Measurements from ENCODE around the gene SFRP5. TPM values are rescaled to one million over a fixed set of nuclear protein-coding genes. Genes with fewer than 3 reads are reported as not detected.

The SFRP5 gene
- total and polyA plus RNA-seq, 2 of the 13 experiments (the other 11 are each of a cell fraction or from before 2014, with no cell fraction given): 0.32 to 1.7 TPM

- no peaks in the 10 kb centered on the region for H3K79me2 ChIP-seq (ENCODE audit: insufficient read depth, low read length)
- BruUV-seq (replicated peaks): no TSS peak
- 41% methylated on average over 4 of the region's 4 CpGs for WGBS (ENCODE audit: low lambda C conversion rate)
- no peak overlapping the region for H3K4me2 ChIP-seq (ENCODE audit: low read depth, low read length)
- in situ Hi-C loops (cut with HindIII; ENCODE audit: extremely low pct_ligation_motif_present, low pct_unique_long_range_greater_than_20kb): no loop called here
- no peak for ATAC-seq
- H3K9ac ChIP-seq (ENCODE audit: insufficient read depth, low read depth, low read length): no peak overlapping the region
- peaks cover 5 to 36% of the 10 kb centered on the region in 2 experiments for H3K27me3 ChIP-seq (ENCODE audit: control insufficient read depth in 1 of 2, insufficient read depth in 2 of 2, low read length in 2 of 2)
- H3K36me3 ChIP-seq (replicated peaks in 1 of 2; ENCODE audit: control insufficient read depth in 1 of 2, insufficient read depth in 2 of 2, low read length in 2 of 2): no peaks in the 10 kb centered on the region
- H2AFZ ChIP-seq (ENCODE audit: low read length): no peak overlapping the region
- ChIA-PET POLR2A (no interaction called here), CTCF (ENCODE audit: low intra/inter-chr PET ratio, low total read pairs) (no interaction called here)
- DNase-seq (ENCODE audit: low spot score): no peak
- H3K4me3 ChIP-seq (replicated peaks in 1 of 3; ENCODE audit: insufficient read depth in 1 of 3, low read depth in 2 of 3, low read length in 3 of 3): no peak overlapping the region
- H4K20me1 ChIP-seq (ENCODE audit: insufficient read depth, low read length): no peaks in the 10 kb centered on the region
- H3K4me1 ChIP-seq (ENCODE audit: insufficient read depth, low read length): peaks cover 13% of the 10 kb centered on the region
- H3K9me3 ChIP-seq (ENCODE audit: low read length): no peaks in the 10 kb centered on the region
- no peak for FAIRE-seq
- no peak overlapping the region for H3K27ac ChIP-seq (ENCODE audit: extremely low read length, insufficient read depth, low read length)
- intact Hi-C loops (cut with micrococcal nuclease; ENCODE audit: unreplicated experiment): no loop called here
- TF ChIP-seq PRPF4 (IDR thresholded peaks at IDR 0.05; ENCODE audit: low read depth, low read length, poor library complexity, severe bottlenecking): no peak
- TF ChIP-seq CCAR2 (optimal IDR thresholded peaks at IDR 0.05; ENCODE audit: low read depth, low read length): no peak
- TF ChIP-seq ZBTB20 (CRISPR knock-in tag; IDR thresholded peaks at IDR 0.05; ENCODE audit: borderline replicate concordance, low read depth): no peak
- TF ChIP-seq TBL1XR1 (IDR thresholded peaks at IDR 0.05; ENCODE audit: borderline replicate concordance, low read length, partially characterized antibody): no peak
- no peak for TF ChIP-seq ZKSCAN8 (CRISPR knock-in tag; IDR thresholded peaks at IDR 0.05; ENCODE audit: borderline replicate concordance)
- no peak for TF ChIP-seq ZNF792 (CRISPR knock-in tag; IDR thresholded peaks at IDR 0.05)
- no peak for TF ChIP-seq CBX2 (IDR thresholded peaks at IDR 0.05; ENCODE audit: low read depth, low read length)
- TF ChIP-seq CBX2 (CRISPR knock-in tag; IDR thresholded peaks at IDR 0.05; ENCODE audit: low read depth): no peak
- no peak for TF ChIP-seq CREM (IDR thresholded peaks at IDR 0.05)
- TF ChIP-seq CREM (CRISPR knock-in tag; IDR thresholded peaks at IDR 0.05): no peak
- no peak for TF ChIP-seq POLR2G (IDR thresholded peaks at IDR 0.05; ENCODE audit: low read depth, low read length)
- TF ChIP-seq ZNF441 (CRISPR knock-in tag; IDR thresholded peaks at IDR 0.05; ENCODE audit: borderline replicate concordance): no peak
- TF ChIP-seq ZKSCAN1 (IDR thresholded peaks at IDR 0.05; ENCODE audit: low read length): no peak
- TF ChIP-seq HMGXB4 (CRISPR knock-in tag; IDR thresholded peaks at IDR 0.05; ENCODE audit: borderline replicate concordance in 1 of 2, low read depth in 1 of 2): no peak
Measured at GRCh38 chr10:97816609-97817008, 44.8 kb upstream of the SFRP5 start.
